Measurements from ENCODE around the gene CDKN3.
"Not testable (repeated sequence)": the region's sequence is repeated elsewhere in the genome, so short reads cannot be mapped to it uniquely, and the experiment has no call there.

Gene CDKN3

DNA sequence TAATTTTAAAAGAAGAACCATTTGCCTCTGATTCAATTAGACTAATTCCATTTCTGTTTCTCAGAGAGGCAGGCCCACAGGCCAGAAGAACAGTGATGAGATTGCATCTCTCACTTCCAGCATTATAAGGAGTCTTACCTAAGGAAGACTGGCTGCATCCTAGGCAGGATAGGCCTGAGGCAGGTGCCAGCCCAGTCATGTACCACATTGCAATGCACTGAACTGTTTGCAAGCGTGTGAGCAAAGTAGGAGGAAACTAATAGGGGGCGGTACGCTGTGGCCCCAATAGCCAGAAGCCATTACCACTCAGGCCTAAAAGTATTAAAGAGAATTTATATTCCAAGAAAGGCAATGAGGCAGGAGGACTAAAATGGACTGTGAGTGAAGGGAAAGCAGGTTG is 56.4 kb downstream of the CDKN3 start:
- POLR2A ChIA-PET = no interaction called here

DNA sequence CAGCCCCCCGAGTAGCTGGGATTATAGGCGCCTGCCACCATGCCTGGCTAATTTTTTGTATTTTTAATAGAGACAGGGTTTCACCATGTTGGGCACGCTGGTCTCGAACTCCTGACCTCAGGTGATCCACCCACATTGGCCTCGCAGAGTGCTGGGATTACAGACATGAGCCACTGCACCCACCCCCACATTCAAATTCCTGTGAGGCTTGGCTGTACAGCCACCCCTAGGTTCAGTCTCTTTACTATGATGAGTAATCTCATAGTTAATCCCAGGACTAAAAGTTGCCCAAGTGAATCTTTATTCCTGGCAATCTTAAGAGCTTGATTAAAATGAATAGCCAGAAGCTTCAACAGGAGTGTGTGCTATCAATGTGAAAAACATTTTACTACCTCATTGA is 57.2 kb downstream of the CDKN3 start:
- DNase-seq; CTCF ChIA-PET; H3K27me3 ChIP-seq (replicated peaks in 2 of 5; ENCODE audit: control insufficient read depth in 4 of 5, insufficient read depth in 5 of 5, low read length in 4 of 5); H3K4me3 ChIP-seq (ENCODE audit: control insufficient read depth in 1 of 7, extremely low read depth in 1 of 7, insufficient read depth in 4 of 7, low read depth in 2 of 7, low read length in 6 of 7); H3K4me1 ChIP-seq (ENCODE audit: control extremely low read depth in 1 of 4, control insufficient read depth in 4 of 4, insufficient read depth in 4 of 4, low read length in 3 of 4); H3K36me3 ChIP-seq (ENCODE audit: control insufficient read depth in 4 of 4, insufficient read depth in 4 of 4, low read length in 3 of 4); POLR2A ChIA-PET; H3K27ac ChIP-seq (ENCODE audit: insufficient read depth in 1 of 2, low read depth in 1 of 2, low read length in 2 of 2, poor library complexity in 1 of 2, severe bottlenecking in 2 of 2); H3K9me3 ChIP-seq (ENCODE audit: control extremely low read depth in 1 of 5, control insufficient read depth in 4 of 5, insufficient read depth in 2 of 5, low read depth in 1 of 5, low read length in 4 of 5): not testable (repeated sequence)
- 96% methylated on average over 4 of the region's 5 CpGs for WGBS (ENCODE audit: insufficient coverage)

More for the DNA sequence above, 56.4 kb downstream of the CDKN3 start:
- Histone ChIP-seq H3K4me1 (ENCODE audit: control extremely low read depth in 1 of 4, control insufficient read depth in 4 of 4, insufficient read depth in 4 of 4, low read length in 3 of 4) (peaks cover 0 to 3% (median 0%) of the 10 kb centered on the region in 4 experiments), H3K4me3 (ENCODE audit: control insufficient read depth in 1 of 7, extremely low read depth in 1 of 7, insufficient read depth in 4 of 7, low read depth in 2 of 7, low read length in 6 of 7) (no peak overlapping the region), H3K9me3 (ENCODE audit: control extremely low read depth in 1 of 5, control insufficient read depth in 4 of 5, insufficient read depth in 2 of 5, low read depth in 1 of 5, low read length in 4 of 5) (no peaks in the 10 kb centered on the region), H3K36me3 (ENCODE audit: control insufficient read depth in 4 of 4, insufficient read depth in 4 of 4, low read length in 3 of 4) (no peaks in the 10 kb centered on the region), H3K27me3 (replicated peaks in 2 of 5; ENCODE audit: control insufficient read depth in 4 of 5, insufficient read depth in 5 of 5, low read length in 4 of 5) (peaks cover 0 to 2% (median 0%) of the 10 kb centered on the region in 5 experiments), H3K27ac (ENCODE audit: insufficient read depth in 1 of 2, low read depth in 1 of 2, low read length in 2 of 2, poor library complexity in 1 of 2, severe bottlenecking in 2 of 2) (no peak overlapping the region)
- CTCF ChIA-PET = no interaction called here
- 100% methylated on average over 2 of the region's 3 CpGs for WGBS (ENCODE audit: insufficient coverage)
- DNase-seq = no peak

DNA sequence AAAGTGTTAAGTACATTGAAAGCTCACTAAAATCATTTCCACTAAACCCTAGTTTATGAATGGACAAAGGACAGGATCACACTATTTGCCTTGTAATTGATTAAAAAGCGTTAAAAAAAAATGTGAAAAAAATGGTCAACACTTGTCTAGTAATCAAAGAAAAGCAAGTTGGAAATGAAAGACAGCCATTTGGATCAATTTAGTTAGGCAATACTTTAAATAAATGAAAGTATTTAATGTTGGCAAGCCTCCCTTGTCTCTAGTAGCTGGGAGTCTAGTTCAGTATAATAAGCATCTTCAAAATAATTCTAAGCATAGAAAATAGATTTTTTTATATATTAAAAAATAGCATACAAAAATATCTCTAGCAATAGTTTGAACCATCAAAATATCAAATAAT is 58.6 kb downstream of the CDKN3 start:
- DNase-seq = no peak
- Histone ChIP-seq H3K4me3 (ENCODE audit: control insufficient read depth in 1 of 7, extremely low read depth in 1 of 7, insufficient read depth in 4 of 7, low read depth in 2 of 7, low read length in 6 of 7) (no peak overlapping the region), H3K9me3 (ENCODE audit: control extremely low read depth in 1 of 5, control insufficient read depth in 4 of 5, insufficient read depth in 2 of 5, low read depth in 1 of 5, low read length in 4 of 5) (peaks cover 0 to 6% (median 0%) of the 10 kb centered on the region in 5 experiments), H3K27ac (ENCODE audit: insufficient read depth in 1 of 2, low read depth in 1 of 2, low read length in 2 of 2, poor library complexity in 1 of 2, severe bottlenecking in 2 of 2) (no peak overlapping the region), H3K27me3 (replicated peaks in 2 of 5; ENCODE audit: control insufficient read depth in 4 of 5, insufficient read depth in 5 of 5, low read length in 4 of 5) (no peaks in the 10 kb centered on the region), H3K36me3 (ENCODE audit: control insufficient read depth in 4 of 4, insufficient read depth in 4 of 4, low read length in 3 of 4) (no peaks in the 10 kb centered on the region), H3K4me1 (ENCODE audit: control extremely low read depth in 1 of 4, control insufficient read depth in 4 of 4, insufficient read depth in 4 of 4, low read length in 3 of 4) (peaks cover 0 to 3% (median 0%) of the 10 kb centered on the region in 4 experiments)
- POLR2A ChIA-PET = no interaction called here
- 88% methylated on average over 1 of the region's 1 CpG for WGBS (ENCODE audit: insufficient coverage)
- CTCF ChIA-PET = no interaction called here

DNA sequence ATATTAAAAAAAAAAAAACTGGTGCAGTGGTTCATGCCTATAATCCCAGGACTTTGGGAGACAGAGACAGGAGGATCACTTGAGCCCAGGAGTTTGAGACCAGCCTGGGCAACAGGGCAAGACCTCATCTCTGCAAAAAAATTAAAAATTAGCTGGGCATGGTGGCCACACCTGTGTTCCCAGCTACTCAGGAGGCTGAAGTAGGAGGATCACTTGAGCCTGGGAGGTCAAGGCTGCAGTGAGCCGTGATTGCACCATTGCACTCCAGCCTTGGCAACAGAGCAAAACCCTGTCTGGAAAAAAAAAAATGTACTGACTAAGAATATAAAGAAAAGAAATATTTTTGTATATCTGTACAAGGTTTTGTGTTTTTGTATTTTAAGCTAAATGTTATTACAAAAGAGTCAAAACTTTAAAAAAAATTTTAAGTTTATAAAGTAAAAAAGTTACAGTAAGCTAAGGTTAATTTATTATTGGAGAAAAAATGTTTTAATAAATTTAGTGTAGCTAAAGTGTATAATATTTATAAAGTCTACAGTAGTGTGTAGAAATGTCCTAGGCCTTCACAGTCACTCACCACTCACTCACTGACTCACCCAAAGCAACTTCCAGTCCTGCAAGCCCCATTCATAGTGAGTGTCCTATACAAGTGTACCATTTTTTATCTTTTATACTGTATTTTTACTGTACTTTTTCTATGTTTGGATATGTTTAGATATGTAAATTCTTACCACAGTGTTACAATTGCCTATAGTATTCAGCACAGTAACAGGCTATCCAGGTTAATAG is 60.2 kb downstream of the CDKN3 start:
- H3K9me3 ChIP-seq (ENCODE audit: control extremely low read depth in 1 of 5, control insufficient read depth in 4 of 5, insufficient read depth in 2 of 5, low read depth in 1 of 5, low read length in 4 of 5); H3K4me3 ChIP-seq (ENCODE audit: control insufficient read depth in 1 of 7, extremely low read depth in 1 of 7, insufficient read depth in 4 of 7, low read depth in 2 of 7, low read length in 6 of 7); H3K4me1 ChIP-seq (ENCODE audit: control extremely low read depth in 1 of 4, control insufficient read depth in 4 of 4, insufficient read depth in 4 of 4, low read length in 3 of 4); H3K27me3 ChIP-seq (replicated peaks in 2 of 5; ENCODE audit: control insufficient read depth in 4 of 5, insufficient read depth in 5 of 5, low read length in 4 of 5); POLR2A ChIA-PET; DNase-seq; H3K36me3 ChIP-seq (ENCODE audit: control insufficient read depth in 4 of 4, insufficient read depth in 4 of 4, low read length in 3 of 4); H3K27ac ChIP-seq (ENCODE audit: insufficient read depth in 1 of 2, low read depth in 1 of 2, low read length in 2 of 2, poor library complexity in 1 of 2, severe bottlenecking in 2 of 2): not testable (repeated sequence)
- no CpG with 5 or more reads among the region's 1 CpG for WGBS (ENCODE audit: insufficient coverage)
- CTCF ChIA-PET = interaction anchor here (0.6 to 1.4 kb wide), 5 partner anchors 9 to 950 kb away, joined by 3 to 4 read pairs (median 3); no protein-coding TSS in a partner anchor

DNA sequence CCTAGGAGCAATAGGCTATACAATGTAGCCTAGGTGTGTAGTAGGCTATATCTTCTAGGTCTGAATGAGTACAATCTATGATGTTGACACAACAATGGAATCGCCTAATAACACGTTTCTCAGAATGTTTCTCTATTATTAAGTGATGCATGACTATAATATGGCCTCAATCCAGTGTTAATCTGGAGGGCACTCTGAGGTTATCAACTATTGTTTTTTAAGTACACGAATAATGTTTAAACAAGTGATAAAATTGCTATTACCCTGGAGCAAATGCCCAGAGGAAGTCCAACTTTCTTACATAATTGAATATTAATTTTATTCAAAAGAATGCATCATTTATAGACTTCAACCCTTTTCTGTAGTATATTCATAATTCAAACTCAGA is 60.8 kb downstream of the CDKN3 start:
- no peak for DNase-seq
- no CpG with 5 or more reads among the region's 3 CpGs for WGBS (ENCODE audit: insufficient coverage)
- no peaks in the 10 kb centered on the region for H3K27me3 ChIP-seq (replicated peaks in 2 of 5; ENCODE audit: control insufficient read depth in 4 of 5, insufficient read depth in 5 of 5, low read length in 4 of 5)
- peaks cover 0 to 6% (median 0%) of the 10 kb centered on the region in 5 experiments for H3K9me3 ChIP-seq (ENCODE audit: control extremely low read depth in 1 of 5, control insufficient read depth in 4 of 5, insufficient read depth in 2 of 5, low read depth in 1 of 5, low read length in 4 of 5)
- no peak overlapping the region for H3K27ac ChIP-seq (ENCODE audit: insufficient read depth in 1 of 2, low read depth in 1 of 2, low read length in 2 of 2, poor library complexity in 1 of 2, severe bottlenecking in 2 of 2)
- H3K36me3 ChIP-seq (ENCODE audit: control insufficient read depth in 4 of 4, insufficient read depth in 4 of 4, low read length in 3 of 4) = no peaks in the 10 kb centered on the region
- H3K4me1 ChIP-seq (ENCODE audit: control extremely low read depth in 1 of 4, control insufficient read depth in 4 of 4, insufficient read depth in 4 of 4, low read length in 3 of 4) = no peaks in the 10 kb centered on the region
- ChIA-PET POLR2A (no interaction called here), CTCF (interaction anchor here (0.6 to 1.4 kb wide), 3 partner anchors 14 to 949 kb away, joined by 3 to 4 read pairs (median 3); no protein-coding TSS in a partner anchor)
- no peak overlapping the region for H3K4me3 ChIP-seq (ENCODE audit: control insufficient read depth in 1 of 7, extremely low read depth in 1 of 7, insufficient read depth in 4 of 7, low read depth in 2 of 7, low read length in 6 of 7)

DNA sequence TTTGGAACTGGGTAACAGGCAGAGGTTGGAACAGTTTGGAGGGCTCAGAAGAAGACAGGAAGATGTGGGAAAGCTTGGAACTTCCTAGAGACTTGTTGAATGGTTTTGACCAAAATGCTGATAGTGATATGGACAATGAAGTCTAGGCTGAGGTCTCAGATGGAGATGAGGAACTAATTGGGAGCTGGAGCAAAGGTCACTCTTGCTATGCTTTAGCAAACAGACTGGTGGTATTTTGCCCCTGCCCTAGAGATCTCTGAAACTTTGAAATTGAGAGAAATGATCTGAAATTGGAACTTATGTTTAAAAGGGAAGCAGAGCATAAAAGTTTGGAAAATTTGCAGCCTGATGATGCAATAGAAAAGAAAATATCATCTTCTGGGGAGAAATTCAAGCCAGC is 61.7 kb downstream of the CDKN3 start:
- H3K36me3 ChIP-seq (ENCODE audit: control insufficient read depth in 4 of 4, insufficient read depth in 4 of 4, low read length in 3 of 4); H3K4me3 ChIP-seq (ENCODE audit: control insufficient read depth in 1 of 7, extremely low read depth in 1 of 7, insufficient read depth in 4 of 7, low read depth in 2 of 7, low read length in 6 of 7); DNase-seq; POLR2A ChIA-PET; H3K9me3 ChIP-seq (ENCODE audit: control extremely low read depth in 1 of 5, control insufficient read depth in 4 of 5, insufficient read depth in 2 of 5, low read depth in 1 of 5, low read length in 4 of 5); H3K27ac ChIP-seq (ENCODE audit: insufficient read depth in 1 of 2, low read depth in 1 of 2, low read length in 2 of 2, poor library complexity in 1 of 2, severe bottlenecking in 2 of 2); H3K4me1 ChIP-seq (ENCODE audit: control extremely low read depth in 1 of 4, control insufficient read depth in 4 of 4, insufficient read depth in 4 of 4, low read length in 3 of 4); H3K27me3 ChIP-seq (replicated peaks in 2 of 5; ENCODE audit: control insufficient read depth in 4 of 5, insufficient read depth in 5 of 5, low read length in 4 of 5); CTCF ChIA-PET: not testable (repeated sequence)

DNA sequence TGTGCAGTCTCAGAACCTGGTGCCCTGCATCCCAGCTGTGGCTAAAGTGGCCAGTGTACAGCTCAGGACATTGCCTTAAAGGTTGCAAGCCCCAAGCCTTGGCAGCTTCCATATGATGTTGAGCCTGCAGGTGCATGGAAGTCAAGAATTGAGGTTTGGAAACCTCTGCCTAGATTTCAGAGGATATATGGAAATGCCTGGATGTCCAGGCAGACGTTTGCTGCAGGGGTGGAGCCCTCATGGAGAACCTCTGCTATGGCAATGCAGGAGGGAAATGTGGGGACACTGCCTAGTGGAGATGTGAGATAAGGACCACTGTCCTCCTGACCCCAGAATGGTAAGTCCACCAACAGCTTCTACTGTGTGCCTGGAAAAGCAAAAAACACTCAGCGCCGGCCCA is 62.3 kb downstream of the CDKN3 start:
- ChIA-PET POLR2A (no interaction called here), CTCF (interaction anchor here (1.0 kb wide), 1 partner anchor 29 kb away, joined by 3 read pairs; the partner anchor contains the start of gene GMFB)
- Histone ChIP-seq H3K4me1 (ENCODE audit: control extremely low read depth in 1 of 4, control insufficient read depth in 4 of 4, insufficient read depth in 4 of 4, low read length in 3 of 4) (no peaks in the 10 kb centered on the region), H3K36me3 (ENCODE audit: control insufficient read depth in 4 of 4, insufficient read depth in 4 of 4, low read length in 3 of 4) (no peaks in the 10 kb centered on the region), H3K27me3 (replicated peaks in 2 of 5; ENCODE audit: control insufficient read depth in 4 of 5, insufficient read depth in 5 of 5, low read length in 4 of 5) (no peaks in the 10 kb centered on the region), H3K9me3 (ENCODE audit: control extremely low read depth in 1 of 5, control insufficient read depth in 4 of 5, insufficient read depth in 2 of 5, low read depth in 1 of 5, low read length in 4 of 5) (peaks cover 0 to 6% (median 0%) of the 10 kb centered on the region in 5 experiments), H3K27ac (ENCODE audit: insufficient read depth in 1 of 2, low read depth in 1 of 2, low read length in 2 of 2, poor library complexity in 1 of 2, severe bottlenecking in 2 of 2) (no peak overlapping the region), H3K4me3 (ENCODE audit: control insufficient read depth in 1 of 7, extremely low read depth in 1 of 7, insufficient read depth in 4 of 7, low read depth in 2 of 7, low read length in 6 of 7) (no peak overlapping the region)
- no peak for DNase-seq
- 94% methylated on average over 3 of the region's 3 CpGs for WGBS (ENCODE audit: insufficient coverage)

Data from common myeloid progenitor, CD34-positive (primary cell).